Tibial nerve (tissue), 4 donors: Measurements from ENCODE around the gene OSBPL10. TPM values are rescaled to one million over a fixed set of nuclear protein-coding genes. Genes with fewer than 3 reads are reported as not detected.

Source experiments
- DNase-seq, 2 donors: peaks; one replicate each; pipeline ENCODE4 v3.0.0-alpha.2; 2019; ENCODE audit warnings: low spot score in 2 of 2
- H3K27ac ChIP-seq, 4 donors: fragments of 200-600 bp; sonication (generic) in 3 of 4; one replicate each; pipeline ENCODE4 v1.5.1; 2017 to 2019; ENCODE audit warnings: mild to moderate bottlenecking in 1 of 4
- H3K27me3 ChIP-seq, 2 donors: fragments of 200-600 bp; sonication (generic) in 1 of 2; one replicate each; pipeline versions ENCODE4 v1.5.1 to v1.6.0; 2017 to 2019
- H3K36me3 ChIP-seq, 3 donors: fragments of 200-600 bp; sonication (generic); one replicate each; pipeline ENCODE4 v1.5.1; 2018 to 2019
- H3K4me1 ChIP-seq, 4 donors: fragments of 200-600 bp; sonication (generic) in 3 of 4; one replicate each; pipeline ENCODE4 v1.5.1; 2017 to 2019
- H3K4me3 ChIP-seq, 4 donors: fragments of 200-600 bp; sonication (generic) in 3 of 4; one replicate each; pipeline ENCODE4 v1.5.1; 2017 to 2019; ENCODE audit warnings: mild to moderate bottlenecking in 1 of 4, moderate library complexity in 1 of 4
- H3K9me3 ChIP-seq, 4 donors: fragments of 200-600 bp; sonication (generic) in 3 of 4; one replicate each; pipeline ENCODE4 v1.5.1; 2017 to 2019
- EP300 ChIP-seq, 2 donors: sonication (generic); formaldehyde crosslinking; IDR thresholded peaks; one replicate each; pipeline ENCODE4 v1.6.1; 2017; ENCODE audit warnings: antibody characterized with exemption in 2 of 2, mild to moderate bottlenecking in 1 of 2
- POLR2A ChIP-seq, 2 donors: fragments of 450-650 bp; IDR thresholded peaks; one replicate each; pipeline ENCODE4 v1.6.1; 2017; ENCODE audit warnings: antibody characterized with exemption in 2 of 2, mild to moderate bottlenecking in 2 of 2, moderate library complexity in 2 of 2
- WGBS, 2 donors: methylation state at CpG; one replicate each; pipeline ENCODE4 v1.1.5; 2018; 5-methylcytosine and 5-hydroxymethylcytosine counted together
- total RNA-seq, 4 donors: library from RNA; depleted of rRNA; stranded (reverse); fragments of >200 nt; gene quantifications; one replicate each; pipeline ENCODE4 v1.1.0, GENCODE V29; 2016
- TF ChIP-seq, protein P1 (sequence below), 5 experiments: fragments of 200-600 bp in 3 of 5; fragments of 450-650 bp in 2 of 5; sonication (generic) in 3 of 5; IDR thresholded peaks; one replicate each; pipeline ENCODE4 v1.5.1; 2016 to 2019; ENCODE audit warnings: antibody characterized with exemption in 5 of 5, mild to moderate bottlenecking in 3 of 5, moderate library complexity in 2 of 5

Gene OSBPL10
- total RNA-seq, 4 donors from 2014 or later: 45.0 to 79.2 (median 60.4) TPM

DNA sequence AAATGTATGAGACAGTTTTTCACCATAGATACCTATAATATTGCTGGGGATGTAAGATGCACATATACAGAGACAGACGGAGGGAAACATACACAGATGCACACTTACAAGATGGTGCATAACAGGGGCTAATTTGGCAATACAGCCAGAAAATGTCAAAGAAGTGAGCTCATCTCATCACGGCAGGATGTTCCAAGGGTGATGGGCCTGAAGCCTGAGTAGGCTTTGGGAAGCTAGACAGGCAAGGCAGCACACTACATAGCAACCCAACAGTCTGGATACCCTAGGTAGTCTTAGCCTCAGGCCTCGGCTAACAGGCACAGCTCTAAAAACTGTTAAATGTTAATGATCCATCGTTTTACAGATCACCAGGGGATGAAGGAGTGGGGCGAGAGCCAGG, 148.5 kb downstream of the OSBPL10 start:
- Histone ChIP-seq H3K36me3 (no peaks in the 10 kb centered on the region), H3K9me3 (no peaks in the 10 kb centered on the region), H3K4me1 (peaks cover 0 to 5% (median 0%) of the 10 kb centered on the region in 4 donors), H3K4me3 (no peak overlapping the region), H3K27me3 (no peaks in the 10 kb centered on the region), H3K27ac (no peak overlapping the region)
- WGBS, 2 donors: 86 to 87% methylated on average over 5 of the region's 5 CpGs
- DNase-seq: no peak
- TF ChIP-seq POLR2A (IDR thresholded peaks at IDR 0.05) (no peak), EP300 (IDR thresholded peaks at IDR 0.05) (no peak)
- TF ChIP-seq, protein P1, sequence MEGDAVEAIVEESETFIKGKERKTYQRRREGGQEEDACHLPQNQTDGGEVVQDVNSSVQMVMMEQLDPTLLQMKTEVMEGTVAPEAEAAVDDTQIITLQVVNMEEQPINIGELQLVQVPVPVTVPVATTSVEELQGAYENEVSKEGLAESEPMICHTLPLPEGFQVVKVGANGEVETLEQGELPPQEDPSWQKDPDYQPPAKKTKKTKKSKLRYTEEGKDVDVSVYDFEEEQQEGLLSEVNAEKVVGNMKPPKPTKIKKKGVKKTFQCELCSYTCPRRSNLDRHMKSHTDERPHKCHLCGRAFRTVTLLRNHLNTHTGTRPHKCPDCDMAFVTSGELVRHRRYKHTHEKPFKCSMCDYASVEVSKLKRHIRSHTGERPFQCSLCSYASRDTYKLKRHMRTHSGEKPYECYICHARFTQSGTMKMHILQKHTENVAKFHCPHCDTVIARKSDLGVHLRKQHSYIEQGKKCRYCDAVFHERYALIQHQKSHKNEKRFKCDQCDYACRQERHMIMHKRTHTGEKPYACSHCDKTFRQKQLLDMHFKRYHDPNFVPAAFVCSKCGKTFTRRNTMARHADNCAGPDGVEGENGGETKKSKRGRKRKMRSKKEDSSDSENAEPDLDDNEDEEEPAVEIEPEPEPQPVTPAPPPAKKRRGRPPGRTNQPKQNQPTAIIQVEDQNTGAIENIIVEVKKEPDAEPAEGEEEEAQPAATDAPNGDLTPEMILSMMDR (IDR thresholded peaks at IDR 0.05): no peak

DNA sequence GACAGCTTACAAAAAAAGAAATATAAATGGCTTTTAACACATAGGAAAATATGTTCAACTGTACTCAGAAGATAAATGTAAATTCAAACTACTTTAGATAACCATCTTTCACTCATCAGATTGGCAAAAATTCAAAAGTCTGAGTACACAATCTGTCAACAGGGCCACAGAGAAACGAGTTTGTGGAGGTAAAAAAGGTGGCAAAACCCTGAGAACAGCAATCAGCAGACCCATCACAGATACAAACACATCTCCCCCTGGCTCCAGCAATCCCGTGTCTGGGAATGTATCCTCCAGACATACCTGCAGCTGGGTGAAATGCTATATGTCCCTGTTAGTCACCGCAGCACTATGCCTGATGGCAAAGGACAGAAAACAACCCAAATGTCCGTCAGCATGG, 149.5 kb downstream of the OSBPL10 start:
- H3K36me3 ChIP-seq: no peaks in the 10 kb centered on the region
- DNase-seq: no peak
- H3K4me1 ChIP-seq: peaks cover 0 to 5% (median 0%) of the 10 kb centered on the region in 4 donors
- no peaks in the 10 kb centered on the region for H3K9me3 ChIP-seq
- H3K4me3 ChIP-seq: no peak overlapping the region
- TF ChIP-seq POLR2A (IDR thresholded peaks at IDR 0.05): no peak
- TF ChIP-seq EP300 (IDR thresholded peaks at IDR 0.05): no peak
- TF ChIP-seq, protein P1 (IDR thresholded peaks at IDR 0.05): no peak
- H3K27me3 ChIP-seq: no peaks in the 10 kb centered on the region
- H3K27ac ChIP-seq: no peak overlapping the region
- 86 to 88% methylated on average over 4 of the region's 4 CpGs for WGBS, 2 donors

DNA sequence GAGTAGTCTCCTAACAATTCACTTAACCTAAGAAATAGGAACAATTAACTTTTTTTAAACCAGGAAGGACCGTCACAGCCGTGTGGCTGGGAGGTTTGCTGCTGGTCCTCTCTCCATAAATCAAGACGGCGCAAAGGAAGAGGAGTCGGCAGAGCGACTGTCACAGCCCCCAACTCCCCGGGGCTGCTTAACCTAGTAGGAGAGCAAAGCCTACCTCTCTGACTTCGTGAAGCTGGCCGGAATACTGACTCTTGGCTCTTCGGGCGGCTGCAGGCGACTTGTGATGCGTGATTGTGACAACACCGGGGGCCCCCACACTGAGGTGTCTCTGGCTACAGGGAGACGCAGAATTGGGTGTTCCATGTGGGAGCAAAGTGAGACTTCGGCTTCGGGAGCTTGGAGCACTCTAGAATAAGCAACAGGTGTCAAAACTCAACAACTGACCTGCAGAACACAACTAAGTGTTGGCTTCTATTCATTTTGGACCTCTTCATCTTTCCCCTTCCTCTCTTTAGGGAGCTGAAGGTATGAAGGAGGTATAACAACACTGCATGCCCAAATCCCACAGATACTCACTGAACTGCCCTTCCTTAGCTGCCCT, 151.1 kb downstream of the OSBPL10 start:
- H3K27ac ChIP-seq: no peak overlapping the region
- H3K27me3 ChIP-seq: no peaks in the 10 kb centered on the region
- TF ChIP-seq POLR2A (IDR thresholded peaks at IDR 0.05) (no peak), EP300 (IDR thresholded peaks at IDR 0.05) (no peak)
- TF ChIP-seq, protein P1 (IDR thresholded peaks at IDR 0.05): no peak
- no peaks in the 10 kb centered on the region for H3K36me3 ChIP-seq
- peaks cover 0 to 5% (median 0%) of the 10 kb centered on the region in 4 donors for H3K4me1 ChIP-seq
- no peaks in the 10 kb centered on the region for H3K9me3 ChIP-seq
- H3K4me3 ChIP-seq: no peak overlapping the region
- 84 to 85% methylated on average over 17 of the region's 17 CpGs for WGBS, 2 donors
- DNase-seq: no peak

GRCh38 chr3:31829010-31829409, 152.1 kb downstream of the OSBPL10 start:
- WGBS, 2 donors: 89 to 98% methylated on average over 6 of the region's 6 CpGs
- Histone ChIP-seq H3K27ac (no peak overlapping the region), H3K27me3 (no peaks in the 10 kb centered on the region), H3K36me3 (no peaks in the 10 kb centered on the region), H3K4me1 (peaks cover 0 to 5% (median 0%) of the 10 kb centered on the region in 4 donors), H3K9me3 (no peaks in the 10 kb centered on the region), H3K4me3 (no peak overlapping the region)
- no peak for DNase-seq
- TF ChIP-seq POLR2A (IDR thresholded peaks at IDR 0.05) (no peak), EP300 (IDR thresholded peaks at IDR 0.05) (no peak)
- TF ChIP-seq, protein P1 (IDR thresholded peaks at IDR 0.05): no peak

GRCh38 chr3:31828007-31828406, 153.1 kb downstream of the OSBPL10 start:
- no peaks in the 10 kb centered on the region for H3K9me3 ChIP-seq
- DNase-seq: no peak
- WGBS, 2 donors: 78 to 93% methylated on average over 1 of the region's 1 CpG
- TF ChIP-seq POLR2A (IDR thresholded peaks at IDR 0.05): no peak
- no peak for TF ChIP-seq EP300 (IDR thresholded peaks at IDR 0.05)
- TF ChIP-seq, protein P1 (IDR thresholded peaks at IDR 0.05): no peak
- H3K4me3 ChIP-seq: no peak overlapping the region
- no peaks in the 10 kb centered on the region for H3K36me3 ChIP-seq
- no peaks in the 10 kb centered on the region for H3K27me3 ChIP-seq
- no peak overlapping the region for H3K27ac ChIP-seq
- no peaks in the 10 kb centered on the region for H3K4me1 ChIP-seq
